GM12878 (cell line): ENCODE measurements around the gene PPOX. TPM values are rescaled to one million over a fixed set of nuclear protein-coding genes. Genes with fewer than 3 reads are reported as not detected.
A peak's percentile ranks its signal among the peaks of the same experiment; 100 is the strongest.

Source experiments
- CBFB ChIP-seq: IDR thresholded peaks from 2 replicates; pipeline ENCODE4 v1.6.1; 2016; ENCODE audit warnings: antibody characterized with exemption, low read depth
- CBX3 ChIP-seq: fragments of 200-600 bp; sonication (generic); IDR thresholded peaks from 2 replicates; pipeline ENCODE4 v1.6.1; 2016; ENCODE audit warnings: low read depth, borderline replicate concordance
- HCFC1 ChIP-seq: fragments of 150-350 bp; IDR thresholded peaks from 2 replicates; pipeline ENCODE4 v1.6.1; 2014; ENCODE audit warnings: low read length
- IKZF2 ChIP-seq, 2 experiments: fragments of 450-650 bp; IDR thresholded peaks; 2 replicates each; pipeline ENCODE4 v1.6.1; 2017; ENCODE audit warnings: mild to moderate bottlenecking in 2 of 2, moderate library complexity in 2 of 2
- PKNOX1 ChIP-seq: fragments of 450-650 bp; IDR thresholded peaks from 2 replicates; pipeline ENCODE4 v1.6.1; 2016; ENCODE audit warnings: mild to moderate bottlenecking
- RAD51 ChIP-seq: fragments of 450-650 bp; IDR thresholded peaks from 2 replicates; pipeline ENCODE4 v1.6.1; 2016; ENCODE audit warnings: moderate library complexity, mild to moderate bottlenecking, inconsistent platforms
- SREBF1 ChIP-seq: IDR thresholded peaks from 2 replicates; pipeline ENCODE4 v1.6.1; 2012; ENCODE audit warnings: mild to moderate bottlenecking, low read length
- SRF ChIP-seq, 2 experiments: IDR thresholded peaks; 2 replicates each; pipeline ENCODE4 v1.6.1; 2011; ENCODE audit warnings: low read depth in 2 of 2, low read length in 2 of 2, mild to moderate bottlenecking in 1 of 2, moderate library complexity in 1 of 2
- TCF7 ChIP-seq: IDR thresholded peaks from 2 replicates; pipeline ENCODE4 v1.6.1; 2014; ENCODE audit warnings: antibody characterized with exemption, borderline replicate concordance
- polyA plus RNA-seq, 11 experiments: library from polyadenylated mRNA; depleted of rRNA in 4 of 11; unstranded in 6 of 11; stranded (reverse) in 5 of 11; fragments of >200 nt; fragmentation: Nextera tagmentation in 4 of 11; fragmentation: Illumina TruSeq in 1 of 11; extraction: Ambion mirVana in 4 of 11; extraction: Trizol in 1 of 11; gene quantifications; 1 replicate in 1 of 11; 2 replicates in 10 of 11; pipeline versions ENCODE4 v1.2.1 to v1.2.3, GENCODE V29; 2011 to 2016; ENCODE audit warnings: inconsistent platforms in 2 of 11, missing spikeins in 2 of 11, low read depth in 1 of 11
- total RNA-seq, 4 experiments: library from RNA; depleted of rRNA in 3 of 4; stranded (reverse); fragments of >200 nt in 3 of 4; fragmentation: Illumina TruSeq in 1 of 4; extraction: Trizol in 1 of 4; gene quantifications; 2 replicates each; pipeline versions ENCODE4 v1.2.1 to v1.2.3, GENCODE V29; 2013 to 2021
- TF ChIP-seq, protein P1 (sequence below): fragments of 450-650 bp; formaldehyde crosslinking; IDR thresholded peaks from 2 replicates; pipeline ENCODE4 v1.4.0; 2020; ENCODE audit warnings: mild to moderate bottlenecking, moderate library complexity

The PPOX gene
- total and polyA plus RNA-seq, 10 of the 15 experiments (the other 5 are each of a cell fraction or from before 2014, with no cell fraction given), result 8.9 to 31.5 (median 20.3) TPM

- TF ChIP-seq, protein P1, sequence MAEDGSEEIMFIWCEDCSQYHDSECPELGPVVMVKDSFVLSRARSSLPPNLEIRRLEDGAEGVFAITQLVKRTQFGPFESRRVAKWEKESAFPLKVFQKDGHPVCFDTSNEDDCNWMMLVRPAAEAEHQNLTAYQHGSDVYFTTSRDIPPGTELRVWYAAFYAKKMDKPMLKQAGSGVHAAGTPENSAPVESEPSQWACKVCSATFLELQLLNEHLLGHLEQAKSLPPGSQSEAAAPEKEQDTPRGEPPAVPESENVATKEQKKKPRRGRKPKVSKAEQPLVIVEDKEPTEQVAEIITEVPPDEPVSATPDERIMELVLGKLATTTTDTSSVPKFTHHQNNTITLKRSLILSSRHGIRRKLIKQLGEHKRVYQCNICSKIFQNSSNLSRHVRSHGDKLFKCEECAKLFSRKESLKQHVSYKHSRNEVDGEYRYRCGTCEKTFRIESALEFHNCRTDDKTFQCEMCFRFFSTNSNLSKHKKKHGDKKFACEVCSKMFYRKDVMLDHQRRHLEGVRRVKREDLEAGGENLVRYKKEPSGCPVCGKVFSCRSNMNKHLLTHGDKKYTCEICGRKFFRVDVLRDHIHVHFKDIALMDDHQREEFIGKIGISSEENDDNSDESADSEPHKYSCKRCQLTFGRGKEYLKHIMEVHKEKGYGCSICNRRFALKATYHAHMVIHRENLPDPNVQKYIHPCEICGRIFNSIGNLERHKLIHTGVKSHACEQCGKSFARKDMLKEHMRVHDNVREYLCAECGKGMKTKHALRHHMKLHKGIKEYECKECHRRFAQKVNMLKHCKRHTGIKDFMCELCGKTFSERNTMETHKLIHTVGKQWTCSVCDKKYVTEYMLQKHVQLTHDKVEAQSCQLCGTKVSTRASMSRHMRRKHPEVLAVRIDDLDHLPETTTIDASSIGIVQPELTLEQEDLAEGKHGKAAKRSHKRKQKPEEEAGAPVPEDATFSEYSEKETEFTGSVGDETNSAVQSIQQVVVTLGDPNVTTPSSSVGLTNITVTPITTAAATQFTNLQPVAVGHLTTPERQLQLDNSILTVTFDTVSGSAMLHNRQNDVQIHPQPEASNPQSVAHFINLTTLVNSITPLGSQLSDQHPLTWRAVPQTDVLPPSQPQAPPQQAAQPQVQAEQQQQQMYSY, result no peak
- peak; percentile 59; the same call in 1 of the 2 replicates for TF ChIP-seq RAD51
- TF ChIP-seq HCFC1, result no peak
- TF ChIP-seq CBX3, result no peak
- no peak for TF ChIP-seq SRF (IDR thresholded peaks at IDR 0.05; ENCODE audit: low read depth in 2 of 2, low read length in 2 of 2)
- TF ChIP-seq TCF7, result no peak
- TF ChIP-seq IKZF2 (IDR thresholded peaks at IDR 0.05), result peak in 1 of 2 experiments; percentile 65; a peak in 3 of 4 replicates
- TF ChIP-seq SREBF1, result no peak
- TF ChIP-seq CBFB, result peak; percentile 84
- TF ChIP-seq PKNOX1, result peak; percentile 57; the same call in 1 of the 2 replicates
Observed at GRCh38 chr1:161185282-161185682, 19.1 kb downstream of the PPOX start (continued).
